Cortex of kidney (tissue), 1 donor: ENCODE results near the gene TMED10.
"Not testable (repeated sequence)": the region's sequence is repeated elsewhere in the genome, so short reads cannot be mapped to it uniquely, and the experiment has no call there.

Experiments used
- DNase-seq: peaks from one replicate; lab custom pipeline; 2025; lab: John Stamatoyannopoulos, UW

Gene TMED10

GRCh38 chr14:75190023-75190422 is 13.6 kb upstream of the TMED10 start:
- no peak for DNase-seq

- DNase-seq = no peak
Observed at GRCh38 chr14:75188520-75189268, 12.3 kb upstream of the TMED10 start.

DNA sequence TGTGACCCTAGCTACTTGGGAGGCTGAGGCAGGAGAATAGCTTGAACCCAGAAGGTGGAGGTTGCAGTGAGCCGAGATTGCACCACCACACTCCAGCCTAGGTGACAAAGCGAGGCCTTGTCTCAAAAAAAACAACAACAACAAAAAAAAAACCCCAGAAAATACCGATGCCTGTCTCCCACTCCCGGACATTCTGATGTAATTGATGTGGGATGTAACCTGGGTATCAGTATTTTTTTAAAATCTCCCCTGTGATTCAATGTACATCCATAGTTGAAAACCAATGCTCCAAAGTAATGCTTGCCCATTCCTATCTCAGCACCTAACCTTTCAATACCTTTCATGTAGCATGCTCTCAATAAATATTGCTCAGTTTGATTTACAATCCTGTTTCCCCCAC is 11.7 kb upstream of the TMED10 start:
- no peak for DNase-seq

GRCh38 chr14:75186953-75187352 is 10.5 kb upstream of the TMED10 start:
- no peak for DNase-seq

DNA sequence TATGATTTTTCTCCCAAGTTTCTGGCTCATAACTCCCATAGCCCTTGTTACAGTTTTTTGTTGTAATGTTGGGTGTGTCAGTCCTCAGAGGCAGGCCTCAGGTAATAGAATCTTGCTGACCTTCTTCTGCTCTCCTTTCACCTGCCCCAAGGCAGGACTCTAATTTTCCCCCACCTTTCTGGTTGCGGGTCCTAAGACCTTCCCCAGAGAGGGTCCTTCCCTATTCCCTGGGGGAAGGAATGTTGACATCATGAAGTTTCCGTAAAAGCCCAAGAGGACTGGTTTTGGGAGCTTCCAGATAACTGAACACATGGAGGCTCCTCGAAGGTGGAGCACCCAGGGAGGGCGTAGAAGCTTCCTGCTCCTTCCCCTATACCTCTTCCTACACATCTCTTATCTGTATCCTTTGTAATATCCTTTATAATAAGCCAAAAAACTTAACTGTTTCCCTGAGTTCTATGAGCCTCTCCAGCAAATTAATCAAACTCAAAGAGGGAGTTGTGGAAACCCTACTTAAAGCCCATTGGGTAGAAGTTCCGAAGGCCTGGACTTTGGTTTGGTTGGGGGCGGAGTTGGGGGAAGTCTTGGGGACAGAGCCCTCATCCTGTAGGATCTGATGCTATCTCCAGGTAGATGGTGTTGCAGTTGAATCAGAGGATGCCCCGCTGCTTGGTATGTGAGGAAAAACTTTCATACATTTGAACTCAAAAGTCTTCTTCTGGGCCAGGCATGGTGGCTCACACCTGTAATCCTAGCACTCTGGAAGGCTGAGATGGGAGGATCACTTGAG is 9.0 kb upstream of the TMED10 start:
- no peak for DNase-seq

DNA sequence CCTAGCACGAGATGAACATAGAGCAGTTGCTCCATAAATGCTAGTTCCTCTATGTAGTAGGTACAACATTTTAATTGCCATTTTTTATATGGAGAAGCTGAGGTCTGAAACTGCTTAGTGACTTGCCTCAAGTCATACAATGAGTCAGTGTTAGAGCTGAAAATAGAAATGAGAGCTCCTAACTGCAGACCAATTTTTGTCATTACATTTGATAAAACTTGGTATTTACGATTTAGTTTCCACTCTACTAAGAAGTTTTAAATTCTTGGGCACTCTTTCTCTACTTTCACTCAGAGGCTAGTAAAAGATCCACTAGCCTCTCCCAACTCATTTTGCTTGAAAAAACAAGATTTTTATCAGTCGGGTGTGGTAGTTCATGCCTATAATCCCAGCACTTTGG is 8.1 kb upstream of the TMED10 start:
- no peak for DNase-seq

DNA sequence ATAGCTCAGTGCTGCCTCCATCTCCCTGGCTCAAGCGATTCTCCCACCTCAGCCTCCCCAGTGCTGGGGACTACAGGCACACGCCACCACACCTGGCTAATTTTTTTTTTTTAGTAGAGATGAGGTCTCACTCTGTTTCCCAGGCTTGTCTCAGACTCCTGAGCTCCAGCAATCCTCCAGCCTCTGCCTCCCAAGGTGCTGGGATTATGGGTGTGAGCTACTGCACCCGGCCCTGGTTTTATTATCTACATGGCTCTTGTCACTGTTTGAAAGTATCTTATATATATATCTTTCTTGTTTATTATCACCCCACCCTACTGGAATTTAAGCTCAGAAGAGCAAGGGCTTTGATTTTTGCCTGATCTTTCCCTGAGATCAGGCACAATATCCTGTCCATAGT is 7.6 kb upstream of the TMED10 start:
- DNase-seq = no peak

DNA sequence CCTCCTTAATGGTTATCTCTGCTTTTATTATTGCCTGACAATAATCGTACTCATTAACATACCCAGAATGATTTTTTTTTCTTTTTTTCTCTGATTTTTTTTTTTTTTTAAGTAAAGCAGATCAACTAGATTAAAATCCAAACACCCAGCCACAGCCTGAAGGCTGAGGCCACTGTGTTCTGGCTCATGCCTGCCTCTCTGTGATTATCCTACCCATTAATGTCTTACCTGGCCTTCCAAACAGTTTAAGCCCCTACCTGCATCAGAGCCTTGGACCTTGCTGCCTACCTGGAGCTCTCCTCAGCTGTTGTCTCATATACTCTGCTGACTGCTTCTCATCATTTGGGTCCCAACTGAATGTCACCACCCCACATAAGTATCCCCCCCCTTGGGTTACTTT is 6.8 kb upstream of the TMED10 start:
- no peak for DNase-seq

- DNase-seq = no peak
Observed at GRCh38 chr14:75182821-75183220, 6.4 kb upstream of the TMED10 start.

DNA sequence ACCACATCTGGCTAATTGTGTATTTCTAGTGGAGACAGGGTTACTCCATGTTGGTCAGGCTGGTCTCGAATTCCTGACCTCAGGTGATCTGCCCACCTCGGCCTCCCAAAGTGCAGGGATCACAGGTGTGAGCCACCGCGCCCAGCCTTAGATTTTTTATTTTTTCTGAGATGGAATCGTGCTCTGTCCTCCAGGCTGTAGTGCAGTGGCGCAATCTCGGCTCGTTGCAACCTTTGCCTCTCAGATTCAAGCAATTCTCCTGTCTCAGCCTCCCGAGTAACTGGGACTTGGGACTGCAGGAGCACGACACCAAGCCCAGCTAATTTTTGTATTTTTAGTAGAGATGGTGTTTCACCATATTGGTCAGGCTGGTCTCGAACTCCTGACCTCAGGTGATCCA is 5.8 kb upstream of the TMED10 start:
- DNase-seq = not testable (repeated sequence)

- DNase-seq = no peak
Observed at GRCh38 chr14:75181293-75182062, 5.1 kb upstream of the TMED10 start.

- DNase-seq = no peak
Observed at GRCh38 chr14:75175677-75176141, 703 bp downstream of the TMED10 start.

GRCh38 chr14:75174066-75174465 is 2.3 kb downstream of the TMED10 start:
- no peak for DNase-seq

DNA sequence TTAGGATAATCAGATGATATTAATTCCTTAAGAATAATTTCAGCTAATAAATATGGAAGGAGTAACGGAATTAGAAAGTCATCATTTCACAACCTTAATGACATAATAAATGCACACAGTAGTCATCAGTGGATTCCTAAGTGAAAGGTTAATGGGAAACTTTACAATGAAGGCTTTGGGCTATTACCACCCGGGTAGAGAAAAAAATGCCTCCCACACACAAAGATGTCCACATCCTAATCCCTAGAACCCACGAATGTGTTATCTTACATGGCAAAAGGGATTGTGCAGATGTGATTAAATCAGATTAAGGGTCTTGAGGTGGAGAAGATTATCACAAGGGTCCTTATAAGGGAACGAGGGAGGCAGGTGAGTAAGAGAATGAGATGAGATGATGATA is 5.6 kb downstream of the TMED10 start:
- no peak for DNase-seq

DNA sequence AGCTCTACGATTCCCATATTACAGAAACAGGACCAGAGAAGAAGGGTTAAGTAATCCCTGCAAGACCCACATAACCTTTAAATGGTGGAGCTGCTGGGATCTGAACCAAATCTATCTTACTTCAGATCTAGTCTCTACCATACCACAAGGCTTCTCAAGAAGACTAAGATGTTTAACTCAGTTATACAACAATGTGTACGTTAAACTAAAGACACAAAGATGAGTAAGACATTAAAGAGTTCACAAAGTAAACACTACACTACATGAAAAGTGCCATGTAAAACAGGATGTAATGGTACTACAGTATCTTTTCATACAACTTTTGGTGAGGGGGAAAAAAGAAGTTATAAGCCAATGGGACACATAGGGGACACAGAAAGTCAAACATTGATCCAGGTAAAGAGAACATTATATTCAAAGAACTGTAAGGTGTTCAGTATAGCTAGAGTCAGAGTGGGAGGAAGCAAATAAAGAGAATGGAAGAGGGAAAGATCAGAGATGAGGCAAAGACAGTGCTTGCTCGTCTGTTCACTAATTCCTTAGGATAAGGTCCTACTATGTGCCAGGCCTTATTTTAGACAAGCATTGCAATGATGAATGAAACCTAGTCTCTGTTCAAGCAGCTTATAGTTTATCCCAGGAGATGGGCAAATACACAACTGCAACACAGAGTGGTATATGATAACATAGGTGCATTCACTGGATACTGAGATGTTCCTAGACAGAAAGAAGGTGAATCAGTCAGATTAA is 7.7 kb downstream of the TMED10 start:
- no peak for DNase-seq

DNA sequence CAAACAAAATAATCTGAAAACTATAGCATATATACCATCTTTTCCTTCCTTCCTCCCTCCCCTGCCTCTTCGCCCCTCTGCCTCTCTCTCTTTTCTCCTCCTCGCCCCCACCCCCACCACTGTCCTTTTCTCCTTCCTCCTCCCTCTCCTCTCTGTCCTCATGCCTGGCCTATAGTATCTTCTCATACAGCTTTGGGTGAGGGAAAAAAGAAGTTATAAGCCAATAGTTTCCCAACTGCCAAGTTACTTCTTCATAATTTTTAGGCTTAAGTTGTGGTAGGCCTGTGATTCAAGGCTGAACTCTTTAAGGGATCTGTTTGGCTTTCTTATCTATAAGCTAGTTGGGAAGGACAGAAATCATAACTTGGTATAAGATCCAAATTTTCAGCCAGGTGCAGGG is 9.1 kb downstream of the TMED10 start:
- no peak for DNase-seq

DNA sequence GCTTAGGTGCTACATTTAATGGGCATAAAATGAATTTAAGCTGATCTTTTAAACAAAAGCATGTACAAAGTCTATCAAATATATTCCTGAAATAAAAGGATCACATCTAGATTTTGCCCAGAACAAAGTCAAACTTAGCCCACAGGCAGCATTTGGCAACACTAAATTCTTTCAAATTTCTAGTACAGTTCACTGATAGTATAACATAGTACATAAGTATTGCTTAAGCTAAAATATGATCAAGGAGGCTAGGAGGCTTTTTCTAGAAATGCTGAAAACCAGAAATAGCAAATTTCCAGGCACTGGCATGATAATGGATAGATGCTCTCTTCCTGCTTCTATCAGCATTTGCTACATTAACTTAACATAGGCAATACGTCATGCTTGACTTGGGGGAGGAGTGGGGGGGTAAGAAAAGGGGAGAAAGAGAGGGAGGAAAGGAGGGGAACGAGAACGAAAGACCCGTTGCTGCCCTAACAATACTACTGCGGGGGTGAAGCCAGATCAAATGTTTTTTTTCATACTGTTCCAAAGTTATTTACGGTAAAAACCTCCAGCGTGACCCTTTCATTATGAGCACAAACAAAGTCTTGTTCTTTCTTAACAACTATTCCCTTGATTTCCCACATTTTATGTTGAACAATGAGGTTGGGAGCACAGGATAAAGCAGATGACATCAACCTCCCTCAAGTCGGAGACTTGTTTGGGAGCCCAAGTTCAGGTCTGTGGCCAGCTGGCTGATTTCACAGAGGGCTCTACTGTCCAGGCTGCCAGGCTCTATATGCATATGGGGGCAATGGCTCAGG is 10.6 kb downstream of the TMED10 start:
- no peak for DNase-seq

DNA sequence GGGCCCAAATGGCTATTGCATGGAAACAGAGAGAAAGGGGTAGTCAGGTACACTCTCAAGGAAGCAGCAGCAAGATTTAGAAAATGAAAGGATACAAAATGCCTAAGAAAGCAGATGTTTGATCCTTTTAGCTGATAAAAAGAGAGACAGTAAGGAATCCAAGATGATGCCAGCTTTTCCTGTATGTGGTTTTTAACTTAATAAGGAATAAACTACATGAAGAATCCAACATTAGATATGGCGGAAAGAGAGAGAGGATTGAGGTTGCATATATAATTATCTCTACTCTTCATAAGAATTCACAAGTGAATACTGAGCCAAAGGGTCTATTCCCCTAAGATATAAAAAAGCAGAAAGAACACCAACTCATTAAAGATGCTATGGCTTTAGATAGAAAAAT is 11.6 kb downstream of the TMED10 start:
- no peak for DNase-seq

- no peak for DNase-seq
Observed at GRCh38 chr14:75163677-75164076, 12.7 kb downstream of the TMED10 start.

DNA sequence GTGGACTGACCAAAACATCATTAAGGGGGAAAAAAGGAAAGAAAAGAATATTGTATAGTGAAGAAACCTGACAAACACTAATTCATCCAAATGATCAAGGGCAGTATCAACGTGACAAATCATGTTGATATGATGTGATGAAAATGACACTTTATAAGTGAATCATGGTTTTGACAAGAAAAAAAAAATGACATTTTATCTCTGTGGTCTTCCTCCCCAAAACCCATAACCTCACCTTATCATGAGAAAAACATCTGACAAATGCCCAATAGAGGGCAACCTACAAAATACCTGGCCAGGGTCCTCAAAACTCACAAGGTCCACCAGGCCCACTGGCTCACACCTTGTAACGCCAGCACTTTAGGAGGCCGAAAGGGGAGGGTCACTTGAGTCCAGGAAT is 13.8 kb downstream of the TMED10 start:
- DNase-seq = no peak
